Adrenal gland (tissue), 12 donors: ENCODE results near the gene SEMA4G. TPM values are rescaled to one million over a fixed set of nuclear protein-coding genes. Genes with fewer than 3 reads are reported as not detected.

Source experiments
- DNase-seq, 7 donors: peaks; one replicate each; pipeline ENCODE4 v3.0.0-alpha.2; 2019 to 2020
- H3K27ac ChIP-seq, 5 donors: fragments of 200-600 bp; sonication (generic) in 4 of 5; 1 replicate in 3 of 5; 2 replicates in 2 of 5; pipeline versions ENCODE4 v1.5.1 to v1.8.0; 2016 to 2020; ENCODE audit warnings: mild to moderate bottlenecking in 1 of 5
- H3K27me3 ChIP-seq: fragments of 200-600 bp; 2 replicates; pipeline ENCODE4 v1.8.0; 2021
- H3K36me3 ChIP-seq, 2 donors: fragments of 200-600 bp; replicated peaks in 1 of 2; 1 replicate in 1 of 2; 2 replicates in 1 of 2; pipeline versions ENCODE4 v1.5.1 to v1.8.0; 2018 to 2022
- H3K4me1 ChIP-seq, 2 donors: fragments of 200-600 bp; replicated peaks in 1 of 2; 1 replicate in 1 of 2; 2 replicates in 1 of 2; pipeline versions ENCODE4 v1.5.1 to v1.8.0; 2018 to 2021
- H3K4me3 ChIP-seq, 4 donors: fragments of 200-600 bp; sonication (generic) in 3 of 4; one replicate each; pipeline ENCODE4 v1.5.1; 2016 to 2018
- H3K9me3 ChIP-seq, 3 donors: fragments of 200-600 bp; sonication (generic) in 1 of 3; replicated peaks in 1 of 3; 1 replicate in 2 of 3; 2 replicates in 1 of 3; pipeline versions ENCODE4 v1.5.1 to v1.8.0; 2016 to 2021
- CTCF ChIP-seq, 6 experiments: fragments of 450-650 bp in 4 of 6; fragments of 200-600 bp in 2 of 6; sonication (generic) in 1 of 6; IDR thresholded peaks; 1 replicate in 5 of 6; 2 replicates in 1 of 6; pipeline versions ENCODE4 v1.5.1 to v1.8.0; 2016 to 2021; ENCODE audit warnings: antibody characterized with exemption in 6 of 6, mild to moderate bottlenecking in 2 of 6, moderate library complexity in 1 of 6
- POLR2A ChIP-seq, 2 donors: fragments of 450-650 bp; IDR thresholded peaks; one replicate each; pipeline ENCODE4 v1.6.1; 2017; ENCODE audit warnings: antibody characterized with exemption in 2 of 2, mild to moderate bottlenecking in 2 of 2, moderate library complexity in 1 of 2
- WGBS, 4 donors: extraction: QIAGEN DNeasy Blood & Tissue Kit in 2 of 4; methylation state at CpG; one replicate each; pipeline versions ENCODE4 v1.1.5 to v1.1.7; 2013 to 2017; 5-methylcytosine and 5-hydroxymethylcytosine counted together
- intact Hi-C, 2 donors: fragments of 100-400 bp; cut with DNase I; formaldehyde crosslinking; loops; one replicate each; pipeline versions ENCODE4 v1.14.1 to v1.15.0; 2022 to 2023
- polyA plus RNA-seq, 3 donors: library from polyadenylated mRNA; stranded (reverse); fragments of 200-250 nt in 2 of 3; fragments of 350-450 nt in 1 of 3; fragmentation: Illumina TruSeq in 1 of 3; extraction: RNeasy Lipid Tissue Mini Kit (QIAGEN cat#74804) in 1 of 3; gene quantifications; one replicate each; pipeline ENCODE4 v1.2.3, GENCODE V29; 2013 to 2014
- total RNA-seq, 9 donors: library from RNA; depleted of rRNA in 4 of 9; stranded (reverse); fragments of >200 nt in 4 of 9; fragments of 120-200 nt in 1 of 9; fragmentation: NEBNext Ultra II Directional in 1 of 9; extraction: Animal tissue kit (Norgen Biotek cat#: 25700) in 1 of 9; gene quantifications; one replicate each; pipeline versions ENCODE4 v1.1.0 to v1.2.4, GENCODE V29; 2013 to 2023
- donor health status: healthy with polysubstance abuse.
- donor health status: Bipolar disorder and iron deficiency.
- donor health status: DM: yes; HTN: yes; CAD: no.
- donor health status: DM: no; HTN: no; CAD: no.
- donor health status: DM: no; HTN: no; CAD: no.
- donor health status: DM: yes; HTN: yes; CAD: no.

SEMA4G gene
- total and polyA plus RNA-seq, 12 donors = 6.0 to 21.5 (median 14.0) TPM

GRCh38 chr10:100942229-100942628 is 27.1 kb upstream of the SEMA4G start:
- intact Hi-C loops = loop anchor here in 1 of 2 donors (10.0 kb wide), 1 partner anchor 853 kb away; no protein-coding TSS in a partner anchor
- Histone ChIP-seq H3K27me3 (no peaks in the 10 kb centered on the region), H3K27ac (no peak overlapping the region), H3K36me3 (peaks cover 0 to 97% of the 10 kb centered on the region in 2 donors), H3K9me3 (no peaks in the 10 kb centered on the region), H3K4me1 (peaks cover 0 to 4% of the 10 kb centered on the region in 2 donors), H3K4me3 (no peak overlapping the region)
- no peak for DNase-seq
- WGBS, 4 donors = 95 to 97% (median 96%) methylated on average over 3 of the region's 3 CpGs
- TF ChIP-seq CTCF (IDR thresholded peaks at IDR 0.05) (no peak), POLR2A (IDR thresholded peaks at IDR 0.05) (no peak)

- H3K4me3 ChIP-seq = no peak overlapping the region
- intact Hi-C loops = loop anchor here in 1 of 2 donors (10.0 kb wide), 1 partner anchor 851 kb away; no protein-coding TSS in a partner anchor
- peaks cover 0 to 97% of the 10 kb centered on the region in 2 donors for H3K36me3 ChIP-seq
- no peaks in the 10 kb centered on the region for H3K9me3 ChIP-seq
- H3K27me3 ChIP-seq = no peaks in the 10 kb centered on the region
- no peak for DNase-seq
- H3K4me1 ChIP-seq = peaks cover 0 to 4% of the 10 kb centered on the region in 2 donors
- no peak overlapping the region for H3K27ac ChIP-seq
- TF ChIP-seq POLR2A (IDR thresholded peaks at IDR 0.05) = no peak
- no peak for TF ChIP-seq CTCF (IDR thresholded peaks at IDR 0.05)
Measured at GRCh38 chr10:100943508-100943907, 25.8 kb upstream of the SEMA4G start.

GRCh38 chr10:100945754-100946153 is 23.6 kb upstream of the SEMA4G start:
- H3K4me3 ChIP-seq = no peak overlapping the region
- peaks cover 0 to 4% of the 10 kb centered on the region in 2 donors for H3K4me1 ChIP-seq
- TF ChIP-seq POLR2A (IDR thresholded peaks at IDR 0.05) (no peak), CTCF (IDR thresholded peaks at IDR 0.05) (no peak)
- H3K27ac ChIP-seq = no peak overlapping the region
- no peaks in the 10 kb centered on the region for H3K9me3 ChIP-seq
- H3K36me3 ChIP-seq = peaks cover 0 to 100% of the 10 kb centered on the region in 2 donors
- intact Hi-C loops = loop anchor here in 1 of 2 donors (10.0 kb wide), 1 partner anchor 849 kb away; no protein-coding TSS in a partner anchor
- H3K27me3 ChIP-seq = no peaks in the 10 kb centered on the region
- DNase-seq = no peak

- intact Hi-C loops = loop anchor here in 1 of 2 donors (10.0 kb wide), 1 partner anchor 846 kb away; no protein-coding TSS in a partner anchor
- Histone ChIP-seq H3K27ac (no peak overlapping the region), H3K4me1 (peaks cover 0 to 4% of the 10 kb centered on the region in 2 donors), H3K4me3 (no peak overlapping the region), H3K9me3 (no peaks in the 10 kb centered on the region), H3K36me3 (peaks cover 0 to 98% of the 10 kb centered on the region in 2 donors), H3K27me3 (no peaks in the 10 kb centered on the region)
- TF ChIP-seq CTCF (IDR thresholded peaks at IDR 0.05) = no peak
- TF ChIP-seq POLR2A (IDR thresholded peaks at IDR 0.05) = no peak
- 84 to 91% (median 91%) methylated on average over 3 of the region's 3 CpGs for WGBS, 4 donors
- no peak for DNase-seq
Measured at GRCh38 chr10:100948916-100949315, 20.4 kb upstream of the SEMA4G start.
